Esophagus muscularis mucosa (tissue), 4 donors: ENCODE data around the gene NELFB. TPM values are rescaled to one million over a fixed set of nuclear protein-coding genes. Genes with fewer than 3 reads are reported as not detected.
"Not testable (repeated sequence)": the region's sequence is repeated elsewhere in the genome, so short reads cannot be mapped to it uniquely, and the experiment has no call there.

Experiments used
- DNase-seq: peaks from one replicate; pipeline ENCODE4 v3.0.0-alpha.2; 2017; ENCODE audit errors: extremely low spot score
- H3K27ac ChIP-seq, 4 donors: fragments of 200-600 bp; sonication (generic); replicated peaks in 1 of 4; 1 replicate in 3 of 4; 2 replicates in 1 of 4; pipeline ENCODE4 v1.5.1; 2016 to 2019; ENCODE audit warnings: mild to moderate bottlenecking in 1 of 4
- H3K27me3 ChIP-seq, 4 donors: fragments of 200-600 bp; sonication (generic); one replicate each; pipeline versions ENCODE4 v1.5.1 to v1.6.0; 2016 to 2019
- H3K36me3 ChIP-seq, 4 donors: fragments of 200-600 bp; sonication (generic); one replicate each; pipeline ENCODE4 v1.5.1; 2016 to 2019
- H3K4me1 ChIP-seq, 4 donors: fragments of 200-600 bp; sonication (generic); one replicate each; pipeline ENCODE4 v1.5.1; 2016 to 2019
- H3K4me3 ChIP-seq, 4 donors: fragments of 200-600 bp; sonication (generic); 1 replicate in 2 of 4; 2 replicates in 2 of 4; pipeline ENCODE4 v1.5.1; 2016 to 2019; ENCODE audit warnings: mild to moderate bottlenecking in 4 of 4, moderate library complexity in 1 of 4
- H3K9me3 ChIP-seq, 4 donors: fragments of 200-600 bp; sonication (generic); 1 replicate in 3 of 4; 2 replicates in 1 of 4; pipeline ENCODE4 v1.5.1; 2016 to 2019
- EP300 ChIP-seq: sonication (generic); formaldehyde crosslinking; IDR thresholded peaks from one replicate; pipeline ENCODE4 v1.6.1; 2017; ENCODE audit warnings: antibody characterized with exemption
- POLR2A ChIP-seq: fragments of 450-650 bp; IDR thresholded peaks from one replicate; pipeline ENCODE4 v1.6.1; 2017; ENCODE audit warnings: antibody characterized with exemption, moderate library complexity, mild to moderate bottlenecking, low read depth
- POLR2AphosphoS5 ChIP-seq, 2 donors: sonication (generic); formaldehyde crosslinking; IDR thresholded peaks; one replicate each; pipeline ENCODE4 v1.6.1; 2017; ENCODE audit warnings: antibody characterized with exemption in 2 of 2
- WGBS: methylation state at CpG from one replicate; pipeline ENCODE4 v1.1.5; 2018; 5-methylcytosine and 5-hydroxymethylcytosine counted together
- intact Hi-C: fragments of 100-400 bp; cut with DNase I; formaldehyde crosslinking; loops from one replicate; pipeline ENCODE4 v1.15.1; 2023
- total RNA-seq, 4 donors: library from RNA; depleted of rRNA; stranded (reverse); fragments of >200 nt; gene quantifications; one replicate each; pipeline versions ENCODE4 v1.1.0 to v1.2.1, GENCODE V29; 2016
- TF ChIP-seq, protein P1 (sequence below), 3 experiments: fragments of 200-600 bp in 2 of 3; fragments of 450-650 bp in 1 of 3; sonication (generic) in 2 of 3; IDR thresholded peaks; one replicate each; pipeline ENCODE4 v1.5.1; 2017 to 2019; ENCODE audit warnings: antibody characterized with exemption in 3 of 3, mild to moderate bottlenecking in 2 of 3, moderate library complexity in 1 of 3

NELFB gene
- total RNA-seq, 4 donors from 2014 or later: 26.6 to 73.2 (median 48.8) TPM

DNA sequence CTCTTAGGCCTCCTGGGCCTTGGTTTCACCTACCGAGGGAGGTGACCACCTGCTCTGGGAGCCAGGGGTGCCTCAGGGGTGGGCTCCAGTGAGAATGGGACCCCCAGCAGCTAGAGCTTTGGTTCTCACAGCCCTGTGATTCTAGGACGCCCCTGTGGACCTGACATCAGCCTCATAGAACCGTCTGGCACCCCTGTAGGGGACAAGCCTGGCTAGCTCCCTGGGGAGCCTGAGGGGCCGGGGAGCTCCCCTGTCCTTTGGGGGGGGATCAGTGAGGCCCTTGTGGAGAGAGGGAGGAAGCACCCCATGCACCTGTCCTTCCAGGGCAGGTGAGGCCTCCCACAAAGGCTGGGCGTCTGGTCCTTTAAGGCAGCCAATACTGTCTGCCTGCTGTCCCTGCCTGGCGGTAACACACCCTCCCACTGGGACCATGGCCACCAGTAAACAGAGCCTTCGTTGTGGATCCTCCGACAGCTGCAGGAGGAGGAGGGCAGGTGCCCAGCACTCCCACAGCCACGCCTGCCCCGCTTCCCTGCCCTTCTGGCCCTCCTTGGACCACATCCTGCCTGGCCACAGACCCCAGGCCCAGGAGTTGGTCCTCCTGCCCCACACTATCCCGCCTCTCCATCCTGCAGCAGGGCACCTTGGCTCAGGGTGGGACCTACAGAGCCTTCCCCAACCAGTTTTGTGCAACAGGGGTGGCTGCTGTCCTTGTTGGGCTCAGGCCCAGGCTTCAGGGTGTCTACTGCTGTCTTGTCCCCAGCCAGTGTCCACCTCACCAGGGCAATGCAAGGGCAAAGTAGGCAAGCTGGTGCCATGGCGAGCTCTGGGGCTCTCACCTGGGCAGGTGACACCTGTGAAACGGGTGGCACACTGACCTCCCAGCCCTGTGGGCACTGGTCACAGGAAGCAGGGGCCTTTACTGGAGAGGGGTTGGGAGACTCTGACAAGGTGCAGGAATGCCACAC lies 17.1 kb upstream of the NELFB start:
- no peak overlapping the region for H3K27ac ChIP-seq
- intact Hi-C loops: no loop called here
- DNase-seq: no peak
- H3K9me3 ChIP-seq: no peaks in the 10 kb centered on the region
- H3K4me3 ChIP-seq: no peak overlapping the region
- H3K36me3 ChIP-seq: peaks cover 11 to 15% (median 12%) of the 10 kb centered on the region in 4 donors
- TF ChIP-seq POLR2A (no peak), EP300 (no peak), POLR2AphosphoS5 (IDR thresholded peaks at IDR 0.05) (no peak)
- TF ChIP-seq, protein P1, sequence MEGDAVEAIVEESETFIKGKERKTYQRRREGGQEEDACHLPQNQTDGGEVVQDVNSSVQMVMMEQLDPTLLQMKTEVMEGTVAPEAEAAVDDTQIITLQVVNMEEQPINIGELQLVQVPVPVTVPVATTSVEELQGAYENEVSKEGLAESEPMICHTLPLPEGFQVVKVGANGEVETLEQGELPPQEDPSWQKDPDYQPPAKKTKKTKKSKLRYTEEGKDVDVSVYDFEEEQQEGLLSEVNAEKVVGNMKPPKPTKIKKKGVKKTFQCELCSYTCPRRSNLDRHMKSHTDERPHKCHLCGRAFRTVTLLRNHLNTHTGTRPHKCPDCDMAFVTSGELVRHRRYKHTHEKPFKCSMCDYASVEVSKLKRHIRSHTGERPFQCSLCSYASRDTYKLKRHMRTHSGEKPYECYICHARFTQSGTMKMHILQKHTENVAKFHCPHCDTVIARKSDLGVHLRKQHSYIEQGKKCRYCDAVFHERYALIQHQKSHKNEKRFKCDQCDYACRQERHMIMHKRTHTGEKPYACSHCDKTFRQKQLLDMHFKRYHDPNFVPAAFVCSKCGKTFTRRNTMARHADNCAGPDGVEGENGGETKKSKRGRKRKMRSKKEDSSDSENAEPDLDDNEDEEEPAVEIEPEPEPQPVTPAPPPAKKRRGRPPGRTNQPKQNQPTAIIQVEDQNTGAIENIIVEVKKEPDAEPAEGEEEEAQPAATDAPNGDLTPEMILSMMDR (IDR thresholded peaks at IDR 0.05): no peak
- peaks cover 0 to 22% (median 5%) of the 10 kb centered on the region in 4 donors for H3K27me3 ChIP-seq
- peaks cover 51 to 74% (median 62%) of the 10 kb centered on the region in 4 donors for H3K4me1 ChIP-seq
- WGBS: 73% methylated on average over 6 of the region's 13 CpGs

DNA sequence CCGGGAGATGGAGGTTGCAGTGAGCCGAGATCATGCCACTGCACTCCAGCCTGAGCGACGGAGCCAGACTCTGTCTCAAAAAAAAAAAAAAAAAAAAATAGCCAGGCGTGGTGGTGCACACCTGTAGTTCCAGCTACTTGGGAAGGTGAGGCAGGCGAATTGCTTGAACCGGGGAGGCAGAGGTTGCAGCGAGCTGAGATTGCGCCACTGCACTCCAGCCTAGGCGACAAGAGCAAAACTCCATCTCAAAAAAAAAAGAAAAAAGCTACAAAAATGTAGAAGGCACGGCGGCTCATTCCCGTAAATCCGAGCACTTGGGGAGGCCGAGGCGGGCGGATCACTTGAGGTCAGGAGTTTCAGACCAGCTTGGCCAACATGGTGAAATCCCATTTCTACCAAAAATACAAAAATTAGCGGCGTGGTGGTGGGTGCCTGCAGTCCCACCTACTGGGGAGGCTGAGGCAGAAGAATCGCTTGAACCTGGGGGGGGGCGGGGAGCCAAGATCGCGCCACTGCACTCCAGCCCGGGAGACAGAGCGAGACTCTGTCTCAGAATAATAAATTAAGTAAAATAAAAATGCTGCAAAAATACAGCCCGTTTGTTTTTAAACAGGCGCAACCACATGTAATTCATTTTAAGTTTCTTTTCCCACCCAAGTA lies 15.5 kb upstream of the NELFB start:
- intact Hi-C loops, H3K9me3 ChIP-seq, DNase-seq, H3K27me3 ChIP-seq: not testable (repeated sequence)
- Histone ChIP-seq H3K4me1 (peaks cover 68 to 83% (median 77%) of the 10 kb centered on the region in 4 donors), H3K27ac (peak overlapping the region; percentile 95 to 98 (median 98)), H3K4me3 (peak overlapping the region; percentile 76 to 99 (median 83)), H3K36me3 (peaks cover 13 to 25% (median 19%) of the 10 kb centered on the region in 4 donors)
- WGBS: 49% methylated on average over 27 of the region's 27 CpGs

DNA sequence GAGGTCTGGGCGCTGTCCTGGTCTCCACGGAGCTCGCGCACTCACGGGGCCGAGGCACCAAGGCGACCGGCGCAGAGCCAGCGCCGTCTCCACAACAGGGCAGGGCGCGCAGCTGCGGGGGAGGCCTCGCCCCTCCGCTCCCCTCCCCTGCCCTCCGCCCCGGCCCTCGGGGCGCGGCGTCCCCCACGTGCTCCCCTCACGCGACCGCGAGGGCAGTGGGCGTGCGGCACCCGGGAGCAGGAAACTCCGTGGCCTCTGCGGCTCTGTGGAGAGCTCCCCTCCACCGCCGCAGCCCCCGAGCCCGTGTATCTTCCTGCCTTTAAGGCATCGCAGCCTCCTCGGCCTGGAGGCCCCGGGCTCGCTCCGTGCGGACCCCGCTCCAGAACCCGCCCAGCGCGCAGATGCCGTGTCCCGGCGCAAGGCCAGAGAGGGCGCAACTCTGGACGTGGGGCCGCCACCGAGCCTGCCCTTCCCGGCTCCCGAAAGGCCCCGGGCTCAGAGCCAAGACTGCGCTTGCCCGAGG lies 14.7 kb upstream of the NELFB start:
- TF ChIP-seq, protein P1 (IDR thresholded peaks at IDR 0.05): no peak
- TF ChIP-seq POLR2A (peak; percentile 51), POLR2AphosphoS5 (IDR thresholded peaks at IDR 0.05) (peak in 1 of 2 donors; percentile 36), EP300 (no peak)
- Histone ChIP-seq H3K4me3 (peak overlapping the region; percentile 76 to 99 (median 83)), H3K27me3 (no peaks in the 10 kb centered on the region), H3K36me3 (peaks cover 13 to 25% (median 19%) of the 10 kb centered on the region in 4 donors), H3K9me3 (no peaks in the 10 kb centered on the region), H3K4me1 (peaks cover 69 to 81% (median 76%) of the 10 kb centered on the region in 4 donors), H3K27ac (peak overlapping the region; percentile 95 to 98 (median 98))
- DNase-seq: peak; percentile 93
- intact Hi-C loops: no loop called here
- 1% methylated on average over 16 of the region's 58 CpGs for WGBS

DNA sequence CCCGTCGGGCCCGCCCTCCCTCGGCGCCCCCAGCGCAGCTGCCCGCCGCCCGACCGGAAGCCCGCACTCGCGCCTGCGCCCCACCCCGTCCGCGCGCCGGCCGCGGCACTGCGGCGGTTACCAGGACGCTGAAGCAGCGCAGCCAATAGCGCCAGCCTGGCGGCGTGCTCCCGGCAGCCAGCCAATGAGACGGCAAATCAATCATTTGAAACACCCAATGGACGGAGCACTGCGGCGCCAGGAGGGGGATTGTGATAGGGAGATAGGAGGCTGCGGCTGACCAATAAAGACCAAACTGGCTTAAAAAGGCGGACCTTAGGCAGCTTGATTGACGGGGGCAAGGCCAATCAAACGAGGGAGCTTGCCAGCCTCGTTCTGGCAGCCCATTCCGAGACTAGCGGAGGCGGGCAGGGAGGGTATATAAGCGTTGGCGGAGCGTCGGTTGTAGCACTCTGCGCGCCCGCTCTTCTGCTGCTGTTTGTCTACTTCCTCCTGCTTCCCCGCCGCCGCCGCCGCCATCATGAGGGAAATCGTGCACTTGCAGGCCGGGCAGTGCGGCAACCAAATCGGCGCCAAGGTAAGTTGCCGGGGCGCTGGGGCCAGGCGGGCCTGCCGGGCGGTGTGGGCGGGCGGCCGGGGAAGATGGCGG lies 14.2 kb upstream of the NELFB start, which contains the start of gene TUBB4B:
TSS of gene TUBB4B (plus strand) at position 447 of the 649 bp plus-strand sequence. CDS start at position 521, 74 bp downstream.
- intact Hi-C loops: no loop called here
- WGBS: 2% methylated on average over 12 of the region's 67 CpGs
- peak; percentile 100 for DNase-seq
- H3K36me3 ChIP-seq: peaks cover 13 to 25% (median 19%) of the 10 kb centered on the region in 4 donors
- H3K27me3 ChIP-seq: no peaks in the 10 kb centered on the region
- H3K9me3 ChIP-seq: no peaks in the 10 kb centered on the region
- TF ChIP-seq, protein P1 (IDR thresholded peaks at IDR 0.05): peak in 1 of 3 experiments; percentile 38
- TF ChIP-seq EP300 (no peak), POLR2A (peak; percentile 100), POLR2AphosphoS5 (IDR thresholded peaks at IDR 0.05) (peak; percentile 95 to 100)
- peak within 1 kb of the TSS; percentile 79 to 99 (median 86) for H3K4me3 ChIP-seq
- H3K27ac ChIP-seq: peak within 1 kb of the TSS; percentile 95 to 98 (median 98)
- H3K4me1 ChIP-seq: peaks cover 65 to 75% (median 70%) of the 10 kb centered on the region in 4 donors
